Measurements from ENCODE around the gene CPA2.

CPA2 gene

GRCh38 chr7:130302649-130303048 lies 36.0 kb downstream of the CPA2 start:
- H3K4me3 ChIP-seq (ENCODE audit: low read depth, low read length): no peak overlapping the region
- TF ChIP-seq CTCF (conservative IDR thresholded peaks at IDR 0.05; ENCODE audit: low read depth, low read length): no peak
- DNase-seq (ENCODE audit: low read depth): no peak

DNA sequence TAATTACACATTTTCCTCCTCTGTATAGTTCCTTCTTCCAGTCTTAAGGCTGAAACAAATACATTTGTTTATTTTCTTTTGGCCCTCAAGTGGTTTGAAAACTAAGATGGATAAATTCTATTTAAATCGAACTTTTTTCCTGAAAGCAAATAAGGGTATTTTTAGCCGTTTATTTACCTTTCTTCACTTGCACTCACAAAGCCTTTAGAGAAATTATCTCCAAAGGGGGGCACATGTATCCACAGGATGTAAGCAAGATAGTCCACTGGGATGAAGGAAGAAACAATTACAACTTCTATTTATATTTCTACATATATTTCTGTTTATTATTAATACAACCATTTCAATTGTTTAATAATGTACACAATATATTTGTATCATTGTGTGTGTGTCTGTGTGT lies 36.5 kb downstream of the CPA2 start:
- H3K4me3 ChIP-seq (ENCODE audit: low read depth, low read length): no peak overlapping the region
- no peak for DNase-seq (ENCODE audit: low read depth)
- TF ChIP-seq CTCF (conservative IDR thresholded peaks at IDR 0.05; ENCODE audit: low read depth, low read length): no peak

GRCh38 chr7:130303551-130303950 lies 36.9 kb downstream of the CPA2 start:
- DNase-seq (ENCODE audit: low read depth): no peak
- no peak for TF ChIP-seq CTCF (conservative IDR thresholded peaks at IDR 0.05; ENCODE audit: low read depth, low read length)
- no peak overlapping the region for H3K4me3 ChIP-seq (ENCODE audit: low read depth, low read length)

GRCh38 chr7:130303982-130304381 lies 37.3 kb downstream of the CPA2 start:
- no peak overlapping the region for H3K4me3 ChIP-seq (ENCODE audit: low read depth, low read length)
- DNase-seq (ENCODE audit: low read depth): no peak
- no peak for TF ChIP-seq CTCF (conservative IDR thresholded peaks at IDR 0.05; ENCODE audit: low read depth, low read length)

- no peak for TF ChIP-seq CTCF (conservative IDR thresholded peaks at IDR 0.05; ENCODE audit: low read depth, low read length)
- no peak overlapping the region for H3K4me3 ChIP-seq (ENCODE audit: low read depth, low read length)
- no peak for DNase-seq (ENCODE audit: low read depth)
These were observed 38.2 kb downstream of the CPA2 start for GRCh38 chr7:130304878-130305277.

DNA sequence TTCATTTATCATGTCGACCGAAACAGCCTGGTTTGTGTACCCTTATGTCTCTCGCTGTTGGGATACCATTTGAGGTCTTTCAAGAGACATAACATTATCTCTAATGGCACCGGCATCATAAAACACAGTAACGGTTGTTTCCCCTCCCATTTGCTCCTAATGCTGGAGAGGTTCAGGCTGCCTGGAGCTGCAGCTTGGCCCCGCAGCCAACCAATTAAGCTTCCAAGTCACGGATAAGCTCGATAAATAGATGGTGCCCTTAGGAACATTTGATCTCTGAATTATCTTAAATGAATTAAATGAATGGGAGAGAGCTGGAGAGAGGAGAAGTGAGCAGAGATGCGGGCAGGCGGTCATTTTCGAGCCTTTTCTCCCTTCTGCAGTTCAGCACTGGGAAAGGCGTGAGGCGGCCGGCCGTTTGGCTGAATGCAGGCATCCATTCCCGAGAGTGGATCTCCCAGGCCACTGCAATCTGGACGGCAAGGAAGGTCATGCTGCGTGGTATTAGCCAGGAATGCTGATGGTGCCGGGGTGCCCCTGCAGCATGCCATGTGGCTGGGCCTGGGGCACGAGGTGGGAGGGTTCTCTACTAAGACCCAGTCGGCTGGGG lies 38.9 kb downstream of the CPA2 start:
- no peak overlapping the region for H3K4me3 ChIP-seq (ENCODE audit: low read depth, low read length)
- no peak for TF ChIP-seq CTCF (conservative IDR thresholded peaks at IDR 0.05; ENCODE audit: low read depth, low read length)
- no peak for DNase-seq (ENCODE audit: low read depth)

DNA sequence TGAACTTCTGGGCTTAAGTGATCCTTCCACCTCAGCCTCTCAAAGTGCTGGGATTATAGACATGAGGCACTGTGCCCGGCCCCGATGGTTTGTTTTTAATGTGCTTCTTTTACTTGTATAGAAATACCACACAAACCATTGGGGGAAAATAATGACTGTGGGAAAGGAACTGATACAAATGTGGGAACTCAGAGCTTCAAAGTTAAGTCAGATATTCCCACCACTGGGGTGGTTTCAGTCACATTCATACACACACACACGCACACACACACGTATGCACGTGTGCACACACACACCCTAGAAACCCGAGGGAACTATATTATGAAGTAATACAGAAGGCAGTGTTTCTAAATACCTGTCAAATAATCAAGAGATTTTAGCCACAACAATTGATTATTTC lies 43.3 kb downstream of the CPA2 start:
- TF ChIP-seq CTCF (conservative IDR thresholded peaks at IDR 0.05; ENCODE audit: low read depth, low read length): no peak
- no peak for DNase-seq (ENCODE audit: low read depth)
- H3K4me3 ChIP-seq (ENCODE audit: low read depth, low read length): no peak overlapping the region
